IMR-90 (cell line): ENCODE measurements around the gene ZNF653. TPM values are rescaled to one million over a fixed set of nuclear protein-coding genes. Genes with fewer than 3 reads are reported as not detected.
A peak's percentile ranks its signal among the peaks of the same experiment; 100 is the strongest.

Source experiments
- ATAC-seq: fragments of 200-7000 bp; cut with Tn5 transposase; 2 replicates; pipeline ENCODE4 v1.9.1; 2020; ENCODE audit warnings: low read depth, mild to moderate bottlenecking, moderate library complexity
- BruUV-seq: library from RNA; stranded (reverse); fragments of 400-500 nt; replicated peaks from 2 replicates; lab custom pipeline; 2021; lab: Mats Ljungman, UMichigan
- CTCF ChIA-PET: fragments of 300-600 bp; formaldehyde crosslinking; extraction: SDS; loops from one replicate; lab custom pipeline; 2021; ENCODE audit warnings: antibody characterized with exemption; lab: Yijun Ruan, JAX
- POLR2A ChIA-PET: fragments of 300-600 bp; sonication (Branson Sonifier 250); formaldehyde crosslinking; loops from one replicate; lab custom pipeline; 2022; ENCODE audit warnings: antibody characterized with exemption; ENCODE audit not compliant: unreplicated experiment; lab: Charles Lee
- DNase-seq: peaks from one replicate; pipeline ENCODE4 v3.0.0; 2013
- H2AFZ ChIP-seq: replicated peaks from 2 replicates; pipeline ENCODE3; 2013; ENCODE audit warnings: low read length, mild to moderate bottlenecking; ENCODE audit not compliant: poor library complexity
- H2AK5ac ChIP-seq: 2 replicates; pipeline ENCODE4 v1.6.1; 2013; ENCODE audit warnings: low read depth, low read length, inconsistent platforms
- H2AK9ac ChIP-seq: replicated peaks from 2 replicates; pipeline ENCODE3; 2013; ENCODE audit warnings: mild to moderate bottlenecking, low read depth, low read length, moderate library complexity; ENCODE audit not compliant: poor library complexity
- H2BK120ac ChIP-seq: 2 replicates; pipeline ENCODE4 v1.6.1; 2013; ENCODE audit warnings: low read depth, low read length, inconsistent platforms
- H2BK15ac ChIP-seq: 3 replicates; pipeline ENCODE4 v1.6.1; 2013; ENCODE audit warnings: low read depth, low read length, inconsistent platforms
- H2BK20ac ChIP-seq: 2 replicates; pipeline ENCODE4 v1.6.1; 2013; ENCODE audit warnings: low read depth, mild to moderate bottlenecking, inconsistent platforms, low read length, moderate library complexity
- H2BK5ac ChIP-seq: 2 replicates; pipeline ENCODE4 v1.6.1; 2013; ENCODE audit warnings: mild to moderate bottlenecking, low read depth, low read length, inconsistent platforms; ENCODE audit not compliant: poor library complexity, severe bottlenecking
- H3K14ac ChIP-seq: replicated peaks from 2 replicates; pipeline ENCODE4 v1.6.1; 2013; ENCODE audit warnings: low read depth, low read length, inconsistent platforms
- H3K18ac ChIP-seq: 2 replicates; pipeline ENCODE4 v1.6.1; 2013; ENCODE audit warnings: low read depth, low read length, control low read depth
- H3K23ac ChIP-seq: 2 replicates; pipeline ENCODE4 v1.6.1; 2013; ENCODE audit warnings: low read depth, low read length, inconsistent platforms
- H3K27ac ChIP-seq: 2 replicates; pipeline ENCODE4 v1.5.1; 2013; ENCODE audit warnings: mild to moderate bottlenecking, control low read depth, low read length; ENCODE audit not compliant: insufficient read depth
- H3K27me3 ChIP-seq: 2 replicates; pipeline ENCODE4 v1.6.1; 2013; ENCODE audit warnings: low read length; ENCODE audit not compliant: control insufficient read depth, insufficient read depth
- H3K36me3 ChIP-seq: 2 replicates; pipeline ENCODE4 v1.6.1; 2013; ENCODE audit warnings: low read length, mixed read lengths; ENCODE audit not compliant: control insufficient read depth, insufficient read depth
- H3K4ac ChIP-seq: 2 replicates; pipeline ENCODE4 v1.6.1; 2013; ENCODE audit warnings: low read depth, low read length, inconsistent platforms
- H3K4me1 ChIP-seq: 2 replicates; pipeline ENCODE4 v1.6.1; 2013; ENCODE audit warnings: low read length, mixed read lengths; ENCODE audit not compliant: control insufficient read depth, insufficient read depth
- H3K4me2 ChIP-seq: 2 replicates; pipeline ENCODE4 v1.6.1; 2013; ENCODE audit warnings: low read depth, mild to moderate bottlenecking, control low read depth, low read length, moderate library complexity
- H3K4me3 ChIP-seq: 2 replicates; pipeline ENCODE4 v1.5.1; 2013; ENCODE audit warnings: low read depth, mild to moderate bottlenecking, control low read depth, low read length, moderate library complexity; ENCODE audit not compliant: insufficient read depth
- H3K56ac ChIP-seq: 2 replicates; pipeline ENCODE4 v1.6.1; 2013; ENCODE audit warnings: low read length, inconsistent platforms; ENCODE audit not compliant: insufficient read depth; ENCODE audit errors: extremely low read depth
- H3K79me1 ChIP-seq, 2 experiments: 2 replicates each; pipeline ENCODE4 v1.6.1; 2013; ENCODE audit warnings: low read length in 2 of 2, inconsistent platforms in 1 of 2, low read depth in 1 of 2
- H3K9ac ChIP-seq: 2 replicates; pipeline ENCODE4 v1.6.1; 2013; ENCODE audit warnings: low read depth, low read length, control low read depth
- H3K9me1 ChIP-seq: 2 replicates; pipeline ENCODE4 v1.6.1; 2013; ENCODE audit warnings: low read length, inconsistent platforms; ENCODE audit not compliant: insufficient read depth
- H3K9me3 ChIP-seq: 2 replicates; pipeline ENCODE4 v1.6.1; 2013; ENCODE audit warnings: low read length; ENCODE audit not compliant: control insufficient read depth, insufficient read depth
- H4K20me1 ChIP-seq: 2 replicates; pipeline ENCODE4 v1.6.1; 2013; ENCODE audit warnings: low read length, inconsistent platforms; ENCODE audit not compliant: insufficient read depth
- H4K5ac ChIP-seq: 2 replicates; pipeline ENCODE4 v1.6.1; 2013; ENCODE audit warnings: mild to moderate bottlenecking, low read depth, low read length, control low read depth
- H4K8ac ChIP-seq, 2 experiments: 2 replicates each; pipeline ENCODE4 v1.6.1; 2013; ENCODE audit warnings: low read depth in 2 of 2, low read length in 2 of 2, control low read depth in 1 of 2, inconsistent platforms in 1 of 2
- H4K91ac ChIP-seq: 2 replicates; pipeline ENCODE4 v1.6.1; 2013; ENCODE audit warnings: low read depth, low read length, inconsistent platforms; ENCODE audit not compliant: insufficient read depth
- BHLHE40 ChIP-seq: fragments of 150-350 bp; IDR thresholded peaks from 2 replicates; pipeline ENCODE4 v1.6.1; 2016; ENCODE audit warnings: mild to moderate bottlenecking, low read depth, low read length
- CHD1 ChIP-seq: IDR thresholded peaks from 2 replicates; pipeline ENCODE4 v1.6.1; 2012; ENCODE audit warnings: low read depth, low read length, improper control_type of control experiment
- FOS ChIP-seq: fragments of 150-350 bp; IDR thresholded peaks from 2 replicates; pipeline ENCODE4 v1.6.1; 2016; ENCODE audit warnings: low read depth, low read length
- MAFK ChIP-seq: IDR thresholded peaks from 2 replicates; pipeline ENCODE4 v1.6.1; 2012; ENCODE audit warnings: low read depth, low read length, improper control_type of control experiment
- MAZ ChIP-seq: IDR thresholded peaks from 2 replicates; pipeline ENCODE4 v1.6.1; 2012; ENCODE audit warnings: low read depth, mild to moderate bottlenecking, low read length, improper control_type of control experiment, moderate library complexity, borderline replicate concordance
- MXI1 ChIP-seq: IDR thresholded peaks from 2 replicates; pipeline ENCODE4 v1.6.1; 2012; ENCODE audit warnings: low read depth, mild to moderate bottlenecking, low read length, moderate library complexity, borderline replicate concordance
- NFE2L2 ChIP-seq: fragments of 150-350 bp; IDR thresholded peaks from 2 replicates; pipeline ENCODE4 v1.6.1; 2016; ENCODE audit warnings: low read depth, mild to moderate bottlenecking, low read length
- POLR2A ChIP-seq: IDR thresholded peaks from 2 replicates; pipeline ENCODE4 v1.6.1; 2012; ENCODE audit warnings: mild to moderate bottlenecking, low read depth, low read length
- RAD21 ChIP-seq: IDR thresholded peaks from 2 replicates; pipeline ENCODE4 v1.6.1; 2012; ENCODE audit warnings: low read length, improper control_type of control experiment
- RCOR1 ChIP-seq: IDR thresholded peaks from 2 replicates; pipeline ENCODE4 v1.6.1; 2012; ENCODE audit warnings: mild to moderate bottlenecking, low read length, improper control_type of control experiment; ENCODE audit not compliant: insufficient replicate concordance
- RFX5 ChIP-seq: IDR thresholded peaks from 2 replicates; pipeline ENCODE4 v1.8.0; 2012; ENCODE audit warnings: low read depth, mild to moderate bottlenecking, low read length, moderate library complexity
- SMC3 ChIP-seq: fragments of 150-350 bp; IDR thresholded peaks from 2 replicates; pipeline ENCODE4 v1.6.1; 2016; ENCODE audit warnings: low read depth, mild to moderate bottlenecking, antibody characterized with exemption, low read length, moderate library complexity
- WGBS, 2 experiments: methylation state at CpG; one replicate each; pipeline versions ENCODE4 v1.1.5 to v1.1.7; 2013; ENCODE audit warnings: missing lambda C conversion rate in 2 of 2; ENCODE audit not compliant: insufficient read length in 1 of 2; ENCODE audit errors: extremely low coverage in 2 of 2; 5-methylcytosine and 5-hydroxymethylcytosine counted together
- dilution Hi-C: fragments of 300-500 bp; cut with HindIII; formaldehyde crosslinking; loops from one replicate; pipeline ENCODE4 v1.14.3; 2018; ENCODE audit warnings: low sequenced_read_pairs; ENCODE audit not compliant: unreplicated experiment
- in situ Hi-C: fragments of 300-500 bp; cut with MboI; formaldehyde crosslinking; loops from 3 replicates; pipeline ENCODE4 v1.14.3; 2019; ENCODE audit warnings: low sequenced_read_pairs, inconsistent platforms, mixed read lengths
- intact Hi-C: fragments of 100-400 bp; cut with micrococcal nuclease; formaldehyde crosslinking; loops from 2 replicates; pipeline ENCODE4 v1.10.0; 2022
- polyA plus RNA-seq, 3 experiments: library from polyadenylated mRNA; depleted of rRNA; stranded (reverse); fragments of >200 nt; gene quantifications; 2 replicates each; pipeline ENCODE4 v1.2.3, GENCODE V29; 2012; ENCODE audit warnings: low replicate concordance in 1 of 3
- total RNA-seq: library from RNA; depleted of rRNA; stranded (reverse); fragments of >200 nt; gene quantifications from 2 replicates; pipeline ENCODE4 v1.2.3, GENCODE V29; 2012
- TF ChIP-seq, protein P1 (sequence below): fragments of 150-350 bp; IDR thresholded peaks from 2 replicates; pipeline ENCODE4 v1.6.1; 2016; ENCODE audit warnings: low read depth, mild to moderate bottlenecking, low read length, moderate library complexity, borderline replicate concordance
- TF ChIP-seq, protein P2 (sequence below): conservative IDR thresholded peaks from 2 replicates; pipeline ENCODE4 v1.5.1; 2012; ENCODE audit warnings: mild to moderate bottlenecking, low read depth, low read length, improper control_type of control experiment

Gene ZNF653
- total and polyA plus RNA-seq, 2 of the 4 experiments (the other 2 are of a cell fraction) = 3.9 to 9.0 TPM

DNA sequence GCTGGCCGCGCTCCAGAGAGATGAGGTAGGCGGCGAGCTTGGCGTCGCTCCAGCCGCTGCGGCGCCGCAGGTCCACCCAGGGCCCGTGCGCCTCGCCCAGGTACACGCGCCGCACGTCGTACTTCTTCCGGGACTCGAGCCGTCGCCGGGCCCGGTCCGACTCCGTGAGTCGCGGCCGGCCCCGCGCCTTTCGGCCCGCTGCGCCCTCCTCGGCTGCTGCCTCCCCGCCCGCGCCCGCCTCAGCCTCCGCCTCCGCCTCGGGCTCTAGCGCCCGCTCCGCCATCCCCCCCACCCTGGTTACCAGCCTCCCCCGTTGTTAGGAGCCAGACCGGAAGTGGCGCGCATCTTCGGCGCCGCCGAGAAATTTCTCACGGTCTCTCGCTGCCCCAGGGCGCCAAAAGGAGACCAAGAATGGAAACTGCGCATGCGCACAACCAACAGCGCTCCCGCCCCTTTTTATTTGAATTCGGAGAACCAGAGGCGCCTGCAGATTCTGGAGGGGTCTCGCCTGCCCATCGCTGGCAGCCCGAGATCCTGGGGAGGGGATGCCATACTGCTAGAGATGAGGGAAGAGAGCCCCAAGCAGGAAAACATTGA lies at the start of gene ZNF653 (continued):
- TF ChIP-seq MXI1 (peak; percentile 100), MAZ (peak; percentile 73; the same call in 1 of the 2 replicates)
- TF ChIP-seq, protein P1, sequence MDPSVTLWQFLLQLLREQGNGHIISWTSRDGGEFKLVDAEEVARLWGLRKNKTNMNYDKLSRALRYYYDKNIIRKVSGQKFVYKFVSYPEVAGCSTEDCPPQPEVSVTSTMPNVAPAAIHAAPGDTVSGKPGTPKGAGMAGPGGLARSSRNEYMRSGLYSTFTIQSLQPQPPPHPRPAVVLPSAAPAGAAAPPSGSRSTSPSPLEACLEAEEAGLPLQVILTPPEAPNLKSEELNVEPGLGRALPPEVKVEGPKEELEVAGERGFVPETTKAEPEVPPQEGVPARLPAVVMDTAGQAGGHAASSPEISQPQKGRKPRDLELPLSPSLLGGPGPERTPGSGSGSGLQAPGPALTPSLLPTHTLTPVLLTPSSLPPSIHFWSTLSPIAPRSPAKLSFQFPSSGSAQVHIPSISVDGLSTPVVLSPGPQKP = no peak

DNA sequence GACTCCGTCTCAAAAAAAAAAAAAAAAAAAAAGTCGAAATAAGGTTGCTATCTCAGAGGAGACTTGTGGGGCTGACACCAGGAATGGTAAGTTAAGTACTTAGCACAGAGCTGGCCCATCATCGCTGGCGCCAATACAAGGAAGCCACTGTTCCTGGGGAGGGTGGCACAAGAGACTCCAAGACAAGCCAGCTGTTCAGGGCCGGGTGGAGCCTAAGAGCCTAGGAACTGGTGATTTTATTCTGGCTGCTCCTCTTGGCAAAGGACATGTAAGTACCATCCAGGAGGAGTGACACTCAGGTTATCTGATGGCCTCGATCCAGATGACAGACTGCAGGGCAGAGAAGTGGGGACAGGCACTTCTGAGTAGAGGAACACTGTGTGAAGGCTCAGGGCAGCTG lies 49.6 kb upstream of the ZNF653 start:
- no peak overlapping the region for H2AFZ ChIP-seq
- no peak overlapping the region for H3K23ac ChIP-seq
- dilution Hi-C loops = no loop called here
- ChIA-PET POLR2A (interaction anchor here (0.7 kb wide), 1 partner anchor 1497 kb away, joined by 7 read pairs; no protein-coding TSS in a partner anchor), CTCF (no interaction called here)
- no peak overlapping the region for H2AK9ac ChIP-seq
- no peak for DNase-seq
- no peak overlapping the region for H4K8ac ChIP-seq
- no peaks in the 10 kb centered on the region for H3K4me1 ChIP-seq
- no peaks in the 10 kb centered on the region for H3K27me3 ChIP-seq
- H3K18ac ChIP-seq = no peak overlapping the region
- H2BK120ac ChIP-seq = no peak overlapping the region
- BruUV-seq = no TSS peak
- no peak overlapping the region for H2AK5ac ChIP-seq
- no peak overlapping the region for H2BK15ac ChIP-seq
- 98% methylated on average over 4 of the region's 6 CpGs; no CpG with 5 or more reads in 1 of the 2 experiments for WGBS, 2 experiments
- H3K79me1 ChIP-seq = peaks cover 11 to 55% of the 10 kb centered on the region in 2 experiments
- H4K91ac ChIP-seq = no peak overlapping the region
- H3K4ac ChIP-seq = no peak overlapping the region
- H2BK5ac ChIP-seq = no peak overlapping the region
- H3K36me3 ChIP-seq = peaks cover 35% of the 10 kb centered on the region
- H4K5ac ChIP-seq = no peak overlapping the region
- no peak overlapping the region for H3K14ac ChIP-seq
- H3K9me3 ChIP-seq = no peaks in the 10 kb centered on the region
- peaks cover 8% of the 10 kb centered on the region; the same call in 1 of the 2 replicates for H3K9me1 ChIP-seq
- peaks cover 44% of the 10 kb centered on the region for H4K20me1 ChIP-seq
- in situ Hi-C loops = no loop called here
- no peak overlapping the region for H3K27ac ChIP-seq
- no peak overlapping the region for H3K56ac ChIP-seq
- ATAC-seq = no peak
- H3K4me3 ChIP-seq = no peak overlapping the region
- H3K9ac ChIP-seq = no peak overlapping the region
- H3K4me2 ChIP-seq = no peak overlapping the region
- intact Hi-C loops = no loop called here
- H2BK20ac ChIP-seq = no peak overlapping the region
- no peak for TF ChIP-seq NFE2L2
- no peak for TF ChIP-seq RFX5
- no peak for TF ChIP-seq SMC3
- TF ChIP-seq, protein P2, sequence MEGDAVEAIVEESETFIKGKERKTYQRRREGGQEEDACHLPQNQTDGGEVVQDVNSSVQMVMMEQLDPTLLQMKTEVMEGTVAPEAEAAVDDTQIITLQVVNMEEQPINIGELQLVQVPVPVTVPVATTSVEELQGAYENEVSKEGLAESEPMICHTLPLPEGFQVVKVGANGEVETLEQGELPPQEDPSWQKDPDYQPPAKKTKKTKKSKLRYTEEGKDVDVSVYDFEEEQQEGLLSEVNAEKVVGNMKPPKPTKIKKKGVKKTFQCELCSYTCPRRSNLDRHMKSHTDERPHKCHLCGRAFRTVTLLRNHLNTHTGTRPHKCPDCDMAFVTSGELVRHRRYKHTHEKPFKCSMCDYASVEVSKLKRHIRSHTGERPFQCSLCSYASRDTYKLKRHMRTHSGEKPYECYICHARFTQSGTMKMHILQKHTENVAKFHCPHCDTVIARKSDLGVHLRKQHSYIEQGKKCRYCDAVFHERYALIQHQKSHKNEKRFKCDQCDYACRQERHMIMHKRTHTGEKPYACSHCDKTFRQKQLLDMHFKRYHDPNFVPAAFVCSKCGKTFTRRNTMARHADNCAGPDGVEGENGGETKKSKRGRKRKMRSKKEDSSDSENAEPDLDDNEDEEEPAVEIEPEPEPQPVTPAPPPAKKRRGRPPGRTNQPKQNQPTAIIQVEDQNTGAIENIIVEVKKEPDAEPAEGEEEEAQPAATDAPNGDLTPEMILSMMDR = no peak
- TF ChIP-seq RCOR1 = no peak
- TF ChIP-seq BHLHE40 = no peak
- TF ChIP-seq CHD1 = no peak
- TF ChIP-seq FOS = no peak
- no peak for TF ChIP-seq POLR2A
- no peak for TF ChIP-seq MAFK
- no peak for TF ChIP-seq RAD21
- TF ChIP-seq MXI1 = no peak
